CD4-positive, alpha-beta T cell treated with Interleukin-10 for 1 hour (primary cell): Measurements from ENCODE around the gene DACT2.
"Not testable (repeated sequence)": the region's sequence is repeated elsewhere in the genome, so short reads cannot be mapped to it uniquely, and the experiment has no call there.

ENCODE experiments used
- DNase-seq: peaks from one replicate; pipeline ENCODE4 v3.0.0-alpha.2; 2020

Gene DACT2, protein sequence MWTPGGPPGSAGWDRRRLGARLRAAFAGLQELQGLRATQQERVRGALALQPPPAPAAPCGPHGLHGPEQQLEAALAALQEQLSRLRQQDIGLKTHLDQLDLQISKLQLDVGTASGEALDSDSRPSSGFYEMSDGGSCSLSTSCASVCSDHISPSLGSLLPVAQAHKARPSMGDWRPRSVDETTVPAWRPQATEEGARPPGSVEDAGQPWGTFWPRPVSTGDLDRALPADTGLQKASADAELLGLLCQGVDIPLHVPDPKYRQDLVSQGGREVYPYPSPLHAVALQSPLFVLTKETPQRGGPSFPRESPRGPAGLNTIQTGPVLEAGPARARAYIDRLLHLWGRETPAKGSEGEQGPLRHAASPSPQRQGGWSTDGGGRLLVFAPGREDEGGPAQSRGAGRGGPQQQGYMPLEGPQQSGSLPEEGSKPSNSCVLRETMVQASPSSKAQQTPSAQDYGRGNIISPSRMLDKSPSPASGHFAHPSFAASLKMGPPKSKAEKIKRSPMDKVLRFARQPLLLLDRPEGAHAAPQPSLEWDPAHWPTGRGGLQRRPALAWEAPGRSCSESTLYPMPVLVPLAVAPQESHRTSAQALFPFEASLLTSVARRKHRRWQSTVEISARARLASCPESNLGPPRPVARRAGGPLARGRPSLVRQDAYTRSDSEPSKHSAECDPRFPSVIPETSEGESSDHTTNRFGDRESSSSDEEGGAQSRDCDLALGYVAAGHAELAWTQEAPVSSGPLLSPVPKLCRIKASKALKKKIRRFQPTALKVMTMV

DNA sequence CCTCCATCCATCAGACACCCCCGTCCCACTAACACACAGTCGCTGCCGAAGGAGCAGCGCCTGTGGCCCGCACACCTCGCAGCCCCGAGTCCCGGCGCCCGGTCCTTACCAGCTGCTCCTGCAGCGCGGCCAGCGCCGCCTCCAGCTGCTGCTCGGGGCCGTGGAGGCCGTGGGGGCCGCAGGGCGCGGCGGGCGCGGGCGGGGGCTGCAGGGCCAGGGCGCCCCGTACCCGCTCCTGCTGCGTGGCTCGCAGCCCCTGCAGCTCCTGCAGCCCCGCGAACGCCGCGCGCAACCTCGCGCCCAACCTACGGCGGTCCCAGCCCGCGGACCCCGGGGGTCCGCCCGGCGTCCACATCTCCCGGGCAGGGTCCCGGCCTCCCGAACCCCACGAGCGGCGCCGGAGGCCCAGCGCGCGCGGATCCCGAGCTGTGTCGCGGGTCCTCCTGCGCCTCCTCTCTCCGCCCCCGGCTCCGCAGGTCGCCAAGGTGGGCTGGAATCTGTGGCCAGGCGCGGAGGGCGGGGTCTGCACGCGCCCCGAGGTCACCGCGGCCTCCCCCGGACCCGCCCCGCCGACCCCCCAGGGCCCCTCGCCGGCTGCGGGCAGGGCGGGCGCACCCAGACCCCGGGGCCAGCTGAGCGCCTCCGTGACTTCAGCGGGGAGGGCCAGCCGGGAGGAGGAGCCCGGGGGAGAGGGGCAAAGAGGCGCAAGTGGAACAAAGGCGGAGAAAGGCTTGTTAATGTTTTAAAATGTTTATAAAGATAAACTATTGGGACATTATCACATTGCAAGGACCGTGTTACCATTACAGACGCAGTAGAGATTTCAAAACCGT, at the start of gene DACT2:
Gene DACT2, minus strand, starts transcription at position 499 of the 833 bp plus-strand sequence. Its CDS starts 144 bp downstream, at position 355.
- no peak for DNase-seq

DNA sequence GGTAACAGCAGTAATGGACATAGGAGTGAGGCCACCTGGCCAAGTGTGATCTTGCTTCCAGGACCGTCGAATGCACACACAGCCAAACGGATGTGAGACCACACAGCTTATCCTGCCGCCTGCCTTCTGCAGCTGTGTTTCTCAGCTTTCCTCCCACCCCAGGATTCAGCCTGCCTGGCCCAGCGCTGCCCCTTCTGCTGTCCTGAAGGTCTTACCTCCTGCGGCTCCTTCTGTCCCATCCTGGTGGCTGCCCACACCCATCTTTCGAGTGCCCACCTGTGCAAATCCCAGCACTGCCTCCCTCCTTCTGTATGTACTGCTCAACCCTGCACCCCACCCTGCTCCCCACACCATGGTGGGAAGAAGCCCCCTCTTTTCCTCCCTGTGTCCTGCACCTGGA, 49.4 kb upstream of the DACT2 start:
- DNase-seq, result no peak

DNA sequence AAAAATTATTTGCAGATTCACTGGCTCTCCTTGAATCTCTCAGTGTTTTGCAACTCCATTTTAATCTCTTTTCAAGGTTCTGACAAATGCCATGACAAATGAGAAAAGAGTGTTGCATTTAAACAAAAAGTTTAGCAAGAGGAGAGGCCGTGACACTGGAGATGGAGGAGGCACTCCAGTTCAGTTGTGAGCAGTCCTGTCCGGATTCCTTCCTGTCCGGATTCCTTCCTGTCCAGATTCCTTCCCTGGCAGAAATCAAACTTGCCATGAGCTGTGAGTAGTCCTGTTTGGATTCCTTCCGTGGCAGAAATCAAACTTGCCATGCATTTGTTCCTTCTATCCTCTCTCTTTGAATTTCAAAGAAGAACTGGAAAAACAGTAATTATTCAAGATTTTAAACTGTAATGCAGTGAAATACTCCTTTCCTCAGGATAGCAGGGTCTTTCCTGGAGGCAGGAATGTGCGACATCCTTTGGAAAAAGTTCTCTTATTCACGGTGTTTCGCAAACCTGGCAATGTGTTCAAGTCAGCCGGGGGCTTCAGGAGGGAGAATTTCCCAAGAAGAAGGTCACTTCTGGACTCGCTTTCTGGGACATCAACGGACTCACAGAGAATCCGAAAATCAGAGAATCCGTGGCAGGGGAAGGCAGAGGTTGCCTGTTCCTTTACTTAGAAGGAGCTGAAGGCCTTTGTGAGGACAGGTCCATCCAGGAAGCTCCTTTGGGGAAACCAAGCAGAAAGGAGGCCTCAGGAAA, 48.7 kb upstream of the DACT2 start:
- DNase-seq, result no peak

DNA sequence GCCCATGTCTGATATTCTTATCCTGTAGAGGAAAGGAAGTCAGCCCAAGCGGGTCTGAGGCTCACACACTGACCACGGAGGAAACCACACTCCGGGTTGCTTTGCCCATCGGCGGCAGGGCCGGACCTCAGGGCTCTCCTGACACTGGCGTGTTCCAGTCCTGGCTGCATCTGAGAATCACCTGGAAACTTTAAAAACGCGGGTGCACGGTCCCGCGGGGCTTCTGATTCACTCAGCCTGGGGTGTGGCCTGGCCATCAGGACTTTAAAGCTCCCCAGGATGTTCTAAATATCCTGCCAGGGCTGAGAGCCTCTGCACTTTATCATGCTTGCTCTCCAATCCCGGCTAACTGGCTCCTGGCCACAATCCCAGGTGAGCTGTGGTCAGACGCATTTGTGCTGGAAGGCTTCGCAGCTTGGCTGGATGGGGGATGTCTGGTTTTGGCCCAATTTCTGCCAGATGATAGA, 47.7 kb upstream of the DACT2 start:
- DNase-seq, result no peak

DNA sequence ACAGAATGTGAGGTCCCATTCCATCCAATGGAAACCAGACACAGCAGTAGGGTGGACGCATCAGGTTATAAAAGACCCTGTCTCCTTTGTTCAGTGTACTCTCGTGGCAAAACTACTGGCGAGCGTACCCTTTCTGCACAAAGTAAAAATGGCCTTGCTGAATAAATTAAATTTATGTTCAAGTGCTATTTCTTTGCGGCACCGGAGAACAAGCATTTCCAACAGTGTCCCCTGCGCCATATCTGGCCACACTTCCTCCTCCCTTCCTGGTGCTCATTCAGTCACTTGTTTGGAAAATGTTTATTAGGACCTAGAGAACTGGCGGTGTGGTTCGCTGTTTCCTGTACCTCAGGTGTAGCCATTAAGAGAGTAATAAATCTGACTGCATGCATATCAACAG, 46.9 kb upstream of the DACT2 start:
- no peak for DNase-seq

DNA sequence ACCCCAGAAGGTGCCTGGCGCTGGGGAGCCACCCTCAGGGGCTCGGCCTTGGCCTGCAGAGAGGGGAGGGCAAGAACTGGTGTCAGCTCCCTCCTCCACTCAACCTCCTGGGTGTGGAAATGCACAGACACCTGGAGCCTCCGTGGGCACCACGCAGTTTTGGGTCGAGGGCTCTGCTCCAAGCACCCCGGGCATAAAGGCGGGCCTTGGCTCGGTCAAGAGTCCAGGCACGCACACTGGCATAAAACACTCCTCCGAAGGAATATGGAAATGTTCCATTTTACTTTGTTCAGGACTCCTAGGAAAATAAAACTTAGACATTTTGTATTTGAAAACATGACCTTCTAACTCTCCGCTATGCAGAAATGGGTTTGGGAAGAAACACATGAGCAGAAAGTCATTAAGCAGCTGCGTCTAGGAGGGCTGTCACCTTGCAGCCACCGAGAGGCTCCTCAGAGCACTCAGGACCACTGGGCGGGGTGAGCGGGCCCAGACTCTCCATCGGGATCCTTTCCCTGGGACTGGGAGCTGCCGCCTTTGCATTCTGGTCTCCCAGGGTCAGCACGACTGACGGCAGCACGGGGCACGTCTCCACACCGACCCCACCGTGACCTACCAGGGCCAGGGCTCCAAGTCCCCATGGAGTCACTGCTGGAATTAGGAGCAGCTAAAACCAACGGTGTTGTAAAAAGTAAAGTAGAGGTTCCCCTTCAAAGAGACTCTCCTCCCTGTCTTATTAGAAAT, 46.0 kb upstream of the DACT2 start:
- no peak for DNase-seq

DNA sequence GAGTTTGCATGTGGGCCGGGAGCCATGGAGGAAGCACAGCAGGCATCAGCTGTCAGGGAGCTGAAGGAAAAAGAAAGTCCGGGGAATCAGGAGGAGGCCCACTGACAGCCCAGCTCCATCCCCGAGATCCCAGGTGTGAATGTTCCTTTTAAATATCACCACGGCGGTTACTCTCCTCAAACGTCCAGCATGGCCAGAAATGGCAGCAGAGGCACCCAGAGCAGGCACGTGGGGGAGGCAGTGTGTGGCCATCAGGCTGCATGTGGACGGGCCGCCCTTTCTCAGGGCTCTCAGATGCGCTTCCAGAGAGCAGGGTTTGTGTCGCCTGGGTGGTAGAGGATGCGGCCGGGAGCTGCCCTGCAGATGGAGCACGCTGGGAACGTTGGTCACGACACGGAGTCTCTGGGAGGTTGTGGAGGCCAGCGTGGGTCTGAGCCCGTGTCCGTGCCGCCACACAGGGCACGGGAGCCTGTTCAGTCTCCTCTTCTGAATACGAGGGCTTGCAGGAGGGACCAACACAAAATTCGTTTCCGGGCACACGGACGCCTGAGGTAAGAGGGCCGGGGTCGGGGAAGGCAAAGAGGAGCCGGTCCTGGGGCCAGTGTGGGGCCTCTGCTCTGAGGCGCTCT, 45.3 kb upstream of the DACT2 start:
- DNase-seq, result no peak

DNA sequence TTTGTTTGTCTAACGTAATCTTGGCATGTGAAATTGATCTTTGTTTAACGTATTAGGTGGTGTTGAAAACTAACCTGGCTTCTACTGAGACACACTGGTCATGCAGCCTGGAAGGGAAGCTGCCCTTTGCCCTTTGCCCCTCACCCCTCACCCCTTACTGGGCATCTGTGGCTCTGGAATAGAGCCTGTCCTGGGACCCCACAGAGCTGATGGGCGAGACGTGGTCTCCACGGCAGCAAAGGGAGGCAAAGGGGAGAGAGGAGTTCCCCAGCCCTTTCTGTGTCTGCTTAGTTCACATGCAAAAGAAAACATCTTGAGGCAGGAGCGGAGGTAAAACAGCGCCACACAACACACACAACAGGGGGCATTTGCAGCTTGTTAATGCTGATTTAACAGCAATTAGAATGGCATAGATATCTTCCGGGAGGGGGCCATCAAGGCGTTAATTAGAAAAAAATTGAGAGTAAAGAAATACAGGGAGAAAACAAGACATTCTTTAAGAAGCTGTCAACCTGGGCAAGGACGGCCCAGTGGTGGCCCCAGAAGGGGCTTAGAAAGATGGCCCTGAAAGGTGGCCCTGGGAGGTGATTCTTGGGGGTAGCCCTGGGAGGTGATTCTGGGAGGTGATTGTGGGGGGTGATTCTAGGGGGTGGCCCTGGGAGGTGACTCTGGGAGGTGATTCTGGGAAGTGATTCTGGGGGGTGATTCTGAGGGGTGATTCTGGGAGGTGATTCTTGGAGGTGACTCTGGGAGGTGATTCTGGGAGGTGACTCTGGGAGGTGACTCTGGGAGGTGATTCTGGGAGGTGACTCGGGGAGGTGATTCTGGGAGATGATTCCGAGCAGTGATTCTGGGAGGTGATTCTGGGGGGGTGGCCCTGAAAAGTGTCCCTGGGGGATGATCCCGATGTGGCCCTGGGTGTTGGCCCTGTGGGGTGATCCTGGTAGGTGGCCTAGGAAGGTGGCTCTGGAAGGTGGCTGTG, 44.5 kb upstream of the DACT2 start:
- DNase-seq, result no peak

DNA sequence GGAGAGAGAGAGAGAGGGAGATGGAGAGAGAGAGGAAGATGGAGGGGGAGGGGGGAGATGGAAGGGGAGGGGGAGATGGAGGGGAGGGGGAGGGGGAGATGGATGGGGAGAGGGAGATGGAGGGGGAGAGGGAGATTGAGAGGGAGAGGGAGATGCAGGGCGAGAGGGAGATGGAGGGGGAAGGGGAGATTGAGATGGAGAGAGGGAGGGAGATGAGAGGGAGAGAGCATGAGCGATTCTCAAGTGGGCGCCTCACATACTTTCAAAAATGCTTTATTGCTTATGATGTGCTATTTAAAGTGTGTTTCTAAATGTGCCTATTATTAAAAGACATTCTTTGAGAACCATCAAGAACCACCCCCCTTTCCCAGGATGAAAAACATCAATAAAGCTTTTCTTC, 43.7 kb upstream of the DACT2 start:
- DNase-seq, result no peak

DNA sequence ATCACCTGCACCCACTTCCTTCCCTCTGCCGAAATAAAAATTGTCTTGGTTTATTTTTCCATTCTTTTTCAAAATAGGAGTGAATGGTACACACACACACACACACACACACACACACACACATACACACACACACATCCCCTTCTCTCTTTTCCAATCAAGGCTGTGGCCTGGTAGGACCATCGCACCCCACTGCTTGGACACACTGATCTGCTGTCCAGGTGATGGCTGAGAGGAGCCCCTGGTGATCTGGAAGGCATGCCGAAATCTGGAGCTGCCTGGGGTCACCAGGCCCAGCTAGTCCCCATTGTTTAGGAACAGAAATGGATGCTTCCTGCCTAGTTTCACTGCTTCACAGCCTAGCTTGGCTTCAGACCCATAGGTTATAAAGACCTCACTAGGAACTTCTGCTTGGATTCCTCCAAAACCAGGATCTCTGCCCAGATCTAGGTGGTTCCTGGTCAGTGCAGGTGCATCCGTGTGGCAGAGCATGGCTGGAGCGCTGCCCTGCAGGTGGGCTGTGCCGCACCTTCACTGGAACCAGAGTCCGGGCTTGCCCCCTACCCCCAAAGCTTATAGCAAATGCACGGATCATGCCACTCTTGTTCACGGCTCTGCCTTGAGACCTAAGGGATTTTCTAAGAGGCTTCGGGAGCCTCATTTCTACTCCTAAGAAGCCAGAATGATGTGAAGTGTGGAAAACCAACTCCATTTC, 42.9 kb upstream of the DACT2 start:
- DNase-seq, result no peak

DNA sequence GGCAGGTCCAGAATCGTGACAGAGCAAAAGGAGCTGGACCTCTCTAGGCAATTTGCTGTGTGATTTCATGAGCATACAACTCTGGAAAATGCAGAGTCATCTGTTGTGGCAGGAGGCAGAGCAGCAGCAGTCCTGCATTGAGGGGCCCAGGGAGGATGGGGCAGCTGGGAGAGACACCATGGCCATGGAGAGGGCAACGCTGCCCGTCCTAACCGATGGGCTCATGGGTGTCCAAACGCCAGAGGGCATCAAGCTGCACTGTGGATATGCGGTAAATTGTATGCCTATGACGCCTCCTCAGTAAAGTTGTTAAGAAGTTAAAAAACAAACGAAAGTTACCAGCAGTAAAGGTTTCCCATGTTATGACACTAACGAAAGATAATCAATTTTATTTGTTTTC, 42.2 kb upstream of the DACT2 start:
- no peak for DNase-seq

DNA sequence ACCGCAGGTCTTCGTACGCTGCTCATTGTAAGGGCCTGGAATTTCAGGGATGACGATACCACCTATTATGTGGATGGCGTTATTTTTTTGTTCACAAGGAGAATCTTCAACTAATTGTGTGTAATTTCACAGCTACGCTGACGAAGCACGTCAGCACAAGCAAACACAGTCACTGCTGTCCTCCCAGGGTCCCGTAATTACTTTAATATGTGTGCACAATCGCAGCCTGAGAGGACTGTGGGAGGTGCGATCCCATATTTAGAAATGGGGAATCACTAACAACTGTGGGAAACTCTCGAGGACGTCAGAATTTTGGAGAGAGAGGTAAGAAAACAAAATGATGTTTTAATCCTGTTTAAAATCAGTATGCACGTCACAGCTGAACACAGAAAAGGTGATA, 40.2 kb upstream of the DACT2 start:
- no peak for DNase-seq

DNA sequence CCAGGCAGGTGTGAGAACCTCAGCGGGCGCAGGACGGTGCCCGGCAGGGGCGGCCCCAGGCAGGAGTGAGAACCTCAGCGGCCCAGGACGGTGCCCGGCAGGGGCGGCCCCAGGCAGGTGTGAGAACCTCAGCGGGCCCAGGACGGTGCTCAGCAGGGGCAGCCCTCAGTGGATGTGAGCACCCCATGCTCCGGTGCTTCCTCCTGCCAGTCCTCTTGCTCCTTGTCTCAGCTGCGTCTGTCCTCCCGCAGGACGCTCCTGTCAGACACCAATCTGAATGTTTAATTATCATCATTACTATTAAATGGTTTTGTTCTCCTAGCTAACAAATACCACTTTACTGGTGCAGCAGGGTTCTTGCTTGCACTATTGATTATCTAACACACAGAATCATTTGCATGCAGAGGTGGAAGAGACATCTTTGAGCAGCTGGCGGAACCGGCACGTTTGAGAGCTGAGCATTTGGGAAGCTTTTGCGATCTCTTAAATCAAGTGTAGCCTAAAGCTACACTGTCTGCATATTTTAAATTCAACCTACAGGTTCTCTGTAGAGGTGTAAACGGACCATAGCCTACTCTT, 39.4 kb upstream of the DACT2 start:
- no peak for DNase-seq

DNA sequence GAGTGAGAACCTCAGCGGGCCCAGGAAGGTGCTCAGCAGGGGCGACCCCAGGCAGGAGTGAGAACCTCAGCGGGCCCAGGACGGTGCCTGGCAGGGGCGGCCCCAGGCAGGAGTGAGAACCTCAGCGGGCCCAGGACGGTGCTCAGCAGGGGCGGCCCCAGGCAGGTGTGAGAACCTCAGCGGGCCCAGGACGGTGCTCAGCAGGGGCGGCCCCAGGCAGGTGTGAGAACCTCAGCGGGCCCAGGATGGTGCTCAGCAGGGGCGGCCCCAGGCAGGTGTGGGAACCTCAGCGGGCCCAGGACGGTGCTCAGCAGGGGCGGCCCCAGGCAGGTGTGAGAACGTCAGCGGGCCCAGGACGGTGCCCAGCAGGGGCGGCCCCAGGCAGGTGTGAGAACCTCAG, 37.3 kb upstream of the DACT2 start:
- DNase-seq, result not testable (repeated sequence)

DNA sequence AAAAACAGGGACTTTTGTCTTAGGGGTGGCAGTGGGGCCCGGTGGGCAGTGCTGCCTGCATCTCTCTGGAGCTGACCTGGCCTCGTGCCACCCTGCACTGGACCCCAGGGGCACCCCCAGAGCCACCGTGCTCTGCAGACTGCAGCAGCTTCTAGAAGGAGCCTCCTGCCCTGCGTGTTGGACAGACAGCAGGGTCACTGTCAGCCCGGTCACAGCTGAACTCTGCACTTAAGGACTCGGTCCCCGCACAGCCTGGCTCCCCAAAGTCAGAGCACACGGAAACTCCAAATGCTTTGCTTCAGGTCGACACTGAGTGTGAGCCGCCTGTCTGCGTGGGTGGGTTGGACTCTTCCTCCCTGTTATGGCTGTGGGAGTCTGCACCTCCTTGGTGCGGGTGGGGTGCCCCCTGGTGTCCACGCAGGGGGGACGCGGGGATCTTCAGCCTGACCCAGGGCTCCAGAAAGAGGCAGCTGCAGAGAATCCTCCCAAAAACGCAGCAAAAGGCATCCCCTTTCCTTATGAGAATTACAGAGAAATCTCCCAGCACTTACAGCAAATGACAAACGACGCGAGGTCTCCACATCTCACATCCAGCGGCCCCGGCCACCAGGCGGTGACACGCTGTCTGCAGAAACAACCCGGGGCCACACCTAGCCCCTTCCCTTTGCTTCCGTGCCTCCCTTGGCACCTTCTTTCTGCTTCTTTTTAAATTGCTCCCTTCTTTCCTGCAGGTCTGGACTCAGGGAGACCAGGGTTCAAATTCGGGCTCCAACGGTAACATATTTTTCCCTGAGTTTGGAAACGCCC, 36.3 kb upstream of the DACT2 start:
- DNase-seq, result no peak

DNA sequence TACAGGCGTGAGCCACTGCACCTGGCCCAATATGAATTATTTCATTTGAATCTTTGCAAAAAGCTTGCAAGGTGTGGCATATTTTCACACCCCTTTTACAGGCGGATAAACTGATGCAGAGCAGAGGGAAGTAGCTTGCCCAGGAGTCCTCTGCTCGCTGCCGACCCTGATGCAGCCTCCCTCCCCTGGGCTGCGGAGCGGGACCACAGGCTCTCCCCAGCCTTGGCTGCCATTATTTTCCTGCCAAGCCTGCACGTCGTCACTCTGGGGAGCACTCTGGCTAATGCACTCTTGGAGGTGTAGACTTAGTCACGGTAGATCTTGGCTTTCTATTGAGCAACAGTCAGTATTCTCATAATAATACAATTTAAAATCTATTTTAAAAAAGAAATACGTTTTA, 34.8 kb upstream of the DACT2 start:
- DNase-seq, result no peak

DNA sequence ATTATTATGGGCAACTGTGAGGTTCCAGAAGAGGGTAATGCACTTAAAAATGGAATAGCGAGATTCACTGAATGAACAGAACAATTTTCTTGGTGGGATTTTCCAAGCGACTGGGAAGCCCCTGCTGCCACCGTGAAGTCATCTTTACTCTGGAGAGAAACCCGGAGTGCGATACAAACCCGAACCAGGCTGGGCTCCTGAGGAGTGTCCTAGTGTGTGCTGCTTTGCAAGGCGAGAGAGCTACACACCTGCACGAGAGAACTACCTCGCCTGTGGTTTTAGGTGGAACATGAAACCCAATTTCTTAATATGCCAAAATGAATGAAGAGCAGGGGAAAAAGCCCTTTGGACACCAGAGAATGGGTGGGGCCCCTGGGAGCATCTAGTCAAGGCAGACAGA, 33.5 kb upstream of the DACT2 start:
- DNase-seq, result no peak

DNA sequence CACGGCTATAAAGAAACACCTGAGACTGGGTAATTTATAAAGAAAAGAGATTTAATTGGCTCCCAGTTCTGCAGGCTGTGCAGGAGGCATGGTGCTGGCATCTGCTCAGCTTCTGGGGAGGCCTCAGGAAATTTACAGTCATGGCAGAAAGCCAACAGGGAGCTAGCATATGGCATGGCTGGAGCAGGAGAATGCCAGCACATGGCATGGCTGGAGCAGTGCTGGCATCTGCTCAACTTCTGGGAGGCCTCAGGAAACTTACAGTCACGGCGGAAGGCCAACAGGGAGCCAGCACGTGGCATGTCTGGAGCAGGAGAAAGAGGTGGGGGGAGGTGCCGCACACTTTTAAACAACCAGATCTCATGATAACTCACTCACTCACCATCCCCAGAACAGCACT, 32.5 kb upstream of the DACT2 start:
- DNase-seq, result no peak
